ENCODE measurements around the gene PI4K2A.

PI4K2A gene
- 37.3 reads per million, percentile 61 among the genes with 10 or more reads in this experiment for total RNA-seq

DNA sequence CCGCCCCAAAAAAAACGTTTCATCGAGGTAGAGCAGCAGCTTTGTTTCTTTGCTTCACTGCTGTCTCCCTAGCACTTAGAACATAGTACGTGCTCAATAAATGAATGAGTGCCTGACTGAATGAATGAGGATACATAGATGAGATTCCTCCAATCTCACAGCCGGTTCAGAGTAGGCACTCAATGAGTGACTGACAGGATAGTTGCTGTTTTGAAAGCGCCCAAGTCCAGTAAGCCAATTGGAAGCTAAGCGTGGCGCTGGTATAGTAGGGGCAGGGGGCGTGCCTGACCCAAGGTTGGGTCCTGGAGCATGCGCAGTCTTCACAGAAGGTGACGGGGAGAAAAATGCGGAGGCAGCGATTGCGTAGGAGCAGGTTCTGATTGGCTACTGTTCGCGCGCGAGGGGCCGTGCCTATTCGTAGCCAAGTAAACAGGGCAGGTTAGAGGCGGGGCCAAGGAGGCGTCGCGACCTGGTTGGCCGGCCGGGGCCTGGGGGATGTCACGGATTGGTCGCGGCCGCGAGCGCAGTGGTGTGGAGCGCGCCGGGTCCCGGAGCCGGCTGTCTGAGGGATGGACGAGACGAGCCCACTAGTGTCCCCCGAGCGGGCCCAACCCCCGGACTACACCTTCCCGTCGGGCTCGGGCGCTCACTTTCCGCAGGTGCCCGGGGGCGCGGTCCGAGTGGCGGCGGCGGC, at the start of gene PI4K2A:
TSS of gene PI4K2A (plus strand) at position 498 of the 694 bp plus-strand sequence. CDS start at position 570, 72 bp downstream.
- DNase-seq, result peak; percentile 98

DNA sequence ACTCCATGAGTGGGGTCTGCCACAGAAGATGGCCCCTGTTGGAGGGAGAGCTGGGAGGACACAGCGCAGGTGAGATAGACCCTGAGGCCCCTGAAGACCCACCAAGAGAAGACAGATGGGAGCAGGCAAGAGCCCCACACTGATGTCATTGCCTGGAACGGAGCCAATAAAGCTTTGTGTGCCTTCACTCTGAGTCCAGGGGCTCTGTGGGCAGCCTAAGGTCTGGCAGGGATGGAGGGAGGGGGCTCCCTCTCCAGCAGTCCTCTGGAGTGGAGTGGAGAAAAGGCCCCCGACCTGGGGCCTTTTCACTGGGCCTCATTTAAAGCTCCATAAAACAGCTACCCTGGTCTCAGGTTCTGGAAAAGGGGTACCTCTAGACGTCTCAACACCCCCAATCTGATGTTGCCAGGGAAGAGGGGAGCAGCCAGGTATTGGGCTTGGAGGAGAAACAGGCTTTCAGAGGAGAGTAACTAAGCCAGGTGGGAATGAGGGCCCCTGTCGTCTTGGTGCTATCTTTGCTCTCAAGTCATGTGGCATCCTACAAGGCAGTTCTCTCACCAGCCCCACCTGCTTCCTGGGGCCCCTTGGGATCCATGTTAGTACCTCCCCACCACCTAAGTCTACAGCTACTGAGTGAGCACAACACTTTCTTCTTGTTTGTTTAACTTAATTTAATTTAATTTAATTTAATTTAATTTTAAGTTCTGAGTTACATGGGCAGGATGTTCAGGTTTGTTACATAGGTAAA, 49.5 kb upstream of the PI4K2A start:
- DNase-seq, result no peak

GRCh38 chr10:97593421-97593820, 47.0 kb upstream of the PI4K2A start:
- DNase-seq, result no peak

DNA sequence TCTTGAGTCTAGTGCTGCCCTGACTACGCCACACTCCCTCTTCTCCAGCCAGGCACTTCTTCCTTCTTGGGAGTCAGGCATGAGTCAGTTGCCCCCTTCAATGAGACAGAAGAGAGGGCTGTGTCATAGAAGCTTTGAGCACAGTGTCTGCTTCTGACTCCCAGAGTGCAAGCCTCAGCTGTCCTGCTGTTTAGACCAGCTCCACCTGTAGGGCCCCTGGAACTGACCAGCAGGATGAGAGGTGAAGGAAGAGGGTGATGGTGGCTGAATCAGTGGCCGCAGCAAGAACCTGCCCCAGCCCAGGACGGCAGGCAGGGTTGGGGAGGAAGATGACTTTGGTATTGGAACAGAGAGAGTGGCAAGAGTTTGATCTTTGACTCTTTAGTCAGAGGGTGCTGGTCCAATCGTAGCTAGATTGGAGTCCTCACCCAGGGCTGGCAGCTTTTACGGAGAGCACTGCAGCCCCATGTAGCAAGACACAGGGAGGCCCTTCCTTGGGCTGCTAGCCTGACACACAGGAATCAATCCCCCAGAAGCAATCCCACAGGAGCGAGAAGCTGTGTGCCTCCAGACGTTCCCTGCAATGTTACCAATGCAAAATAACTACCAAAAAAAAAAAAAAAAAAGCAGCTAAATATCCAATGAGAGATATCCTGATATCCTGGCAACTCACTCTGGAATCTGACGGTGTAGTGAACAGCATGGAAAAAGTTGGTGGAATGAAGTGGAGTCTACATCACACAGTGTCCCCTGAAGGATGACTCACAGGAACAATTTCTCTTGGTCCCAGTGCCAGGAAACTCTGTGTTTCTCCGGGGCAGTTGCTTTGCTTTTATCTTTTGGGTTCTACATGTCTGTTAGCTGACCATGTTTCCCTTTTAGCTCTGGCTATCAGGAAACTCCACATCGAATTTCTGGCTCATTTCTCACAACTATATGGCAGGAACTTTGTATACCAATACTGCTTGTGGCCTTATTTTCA, 44.1 kb upstream of the PI4K2A start:
- no peak for DNase-seq

GRCh38 chr10:97597778-97598177, 42.7 kb upstream of the PI4K2A start:
- DNase-seq, result no peak

DNA sequence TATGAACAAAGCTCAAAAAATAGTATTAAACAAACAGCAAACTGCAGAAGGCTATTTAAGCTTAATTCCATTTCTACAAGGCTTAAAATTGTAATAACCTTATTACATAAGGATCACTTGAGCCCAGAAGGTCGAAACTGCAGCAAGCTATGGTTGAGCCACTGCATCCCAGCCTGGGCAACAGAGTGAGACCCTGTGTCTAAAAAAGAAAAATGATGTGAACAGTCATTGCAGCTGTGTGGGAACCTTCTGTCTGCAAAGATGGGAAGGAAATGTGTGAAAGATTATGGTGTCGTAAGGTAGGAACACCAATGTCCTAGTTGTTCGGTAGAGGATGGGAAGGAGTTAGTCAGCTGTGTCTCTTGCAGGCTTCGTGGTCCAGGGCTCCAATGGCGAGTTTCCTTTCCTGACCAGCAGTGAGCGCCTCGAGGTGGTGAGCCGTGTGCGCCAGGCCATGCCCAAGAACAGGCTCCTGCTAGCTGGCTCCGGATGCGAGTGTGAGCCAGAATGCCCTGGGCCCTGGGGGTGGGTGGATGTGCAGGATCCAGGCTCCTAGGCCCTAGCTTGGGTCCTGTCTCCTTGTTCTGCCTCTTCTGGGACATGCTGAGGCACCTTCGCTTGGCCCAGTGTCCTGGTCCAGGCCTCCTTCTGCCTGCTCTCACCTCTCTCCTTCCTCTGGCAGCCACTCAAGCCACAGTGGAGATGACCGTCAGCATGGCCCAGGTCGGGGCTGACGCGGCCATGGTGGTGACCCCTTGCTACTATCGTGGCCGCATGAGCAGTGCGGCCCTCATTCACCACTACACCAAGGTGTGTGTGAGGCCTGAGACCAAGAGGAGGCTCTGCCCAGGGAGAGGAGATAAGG, 41.8 kb upstream of the PI4K2A start:
- DNase-seq, result no peak

DNA sequence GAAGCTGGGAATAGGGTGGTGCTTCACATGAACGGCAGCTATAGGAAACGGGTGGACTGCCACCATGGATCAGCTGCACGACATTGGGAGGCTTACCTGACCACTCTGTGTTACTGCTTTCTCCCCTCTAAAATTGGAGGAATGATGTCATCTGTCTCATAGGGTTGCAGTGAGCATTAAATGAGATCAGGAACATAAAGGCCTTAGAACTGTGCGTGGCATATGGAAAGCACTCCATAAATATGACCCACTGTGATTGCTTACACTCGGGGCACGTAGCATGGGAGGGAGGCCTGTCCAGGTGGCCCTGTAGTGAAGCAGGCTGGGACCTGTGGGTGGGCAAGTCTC, 41.2 kb upstream of the PI4K2A start:
- no peak for DNase-seq

GRCh38 chr10:97600616-97601015, 39.9 kb upstream of the PI4K2A start:
- DNase-seq, result no peak

GRCh38 chr10:97601268-97602215, 38.9 kb upstream of the PI4K2A start:
- DNase-seq, result no peak

- DNase-seq, result no peak
Measured at GRCh38 chr10:97607095-97607636, 33.3 kb upstream of the PI4K2A start.

GRCh38 chr10:97608991-97609561, 31.4 kb upstream of the PI4K2A start:
- no peak for DNase-seq

DNA sequence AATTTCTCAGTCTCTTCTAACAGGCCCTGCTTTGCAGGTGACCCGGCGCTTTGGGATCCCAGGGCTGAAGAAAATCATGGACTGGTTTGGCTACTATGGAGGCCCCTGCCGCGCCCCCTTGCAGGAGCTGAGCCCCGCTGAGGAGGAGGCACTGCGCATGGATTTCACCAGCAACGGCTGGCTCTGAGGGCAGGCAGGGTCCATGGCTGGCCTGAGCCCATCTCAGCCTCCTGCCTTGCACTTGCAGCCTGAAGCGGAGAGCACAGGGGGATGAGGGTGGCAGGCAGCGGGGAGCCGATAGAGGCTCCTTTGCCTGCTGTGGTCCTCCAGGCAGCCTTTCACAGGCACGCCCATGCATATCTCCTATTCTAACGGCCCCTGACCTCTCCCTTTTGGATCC, 29.0 kb upstream of the PI4K2A start:
- no peak for DNase-seq

DNA sequence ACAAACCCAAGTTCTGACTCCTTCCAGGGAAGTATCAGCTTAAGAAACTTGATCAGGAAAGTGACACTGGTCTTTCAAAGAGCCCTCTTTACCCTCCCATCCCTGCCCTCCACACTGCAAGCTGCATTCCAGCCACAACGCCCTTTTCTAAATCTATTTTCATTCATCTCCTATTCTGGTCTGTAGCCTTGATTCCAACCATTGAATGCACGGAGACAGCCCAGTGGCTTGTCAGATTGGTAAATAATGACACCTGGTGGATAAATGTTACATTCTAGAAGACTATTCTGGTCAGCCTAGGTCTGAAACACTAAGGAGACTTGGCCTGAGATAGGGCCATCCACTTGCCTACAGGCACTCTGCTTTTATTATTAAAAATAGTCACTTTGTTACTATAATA, 28.1 kb upstream of the PI4K2A start:
- DNase-seq, result no peak

DNA sequence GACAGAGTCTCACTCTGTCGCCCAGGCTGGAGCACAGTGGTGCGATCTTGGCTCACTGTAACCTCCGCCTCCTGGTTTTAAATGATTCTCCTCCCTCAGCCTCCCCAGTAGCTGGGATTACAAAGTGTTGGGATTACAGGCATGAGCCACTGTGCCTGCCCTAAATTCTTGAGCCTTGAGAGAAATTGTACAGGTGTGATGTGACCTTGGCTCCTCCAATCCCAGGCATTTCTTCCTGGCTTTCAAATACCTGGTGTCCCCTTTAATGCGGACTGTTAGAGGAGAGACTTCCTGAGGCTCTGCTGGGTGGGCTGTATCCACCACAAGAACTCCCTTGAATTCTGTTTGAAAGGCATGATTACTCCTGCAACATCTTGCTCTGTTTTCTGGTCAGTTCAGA, 22.2 kb upstream of the PI4K2A start:
- DNase-seq, result no peak

GRCh38 chr10:97618733-97619132, 21.7 kb upstream of the PI4K2A start:
- no peak for DNase-seq

GRCh38 chr10:97623277-97623676, 17.2 kb upstream of the PI4K2A start:
- no peak for DNase-seq

- DNase-seq, result no peak
Measured at GRCh38 chr10:97627731-97628130, 12.7 kb upstream of the PI4K2A start.

- DNase-seq, result no peak
Measured at GRCh38 chr10:97628228-97628627, 12.2 kb upstream of the PI4K2A start.

- DNase-seq, result no peak
Measured at GRCh38 chr10:97629289-97629688, 11.2 kb upstream of the PI4K2A start.

DNA sequence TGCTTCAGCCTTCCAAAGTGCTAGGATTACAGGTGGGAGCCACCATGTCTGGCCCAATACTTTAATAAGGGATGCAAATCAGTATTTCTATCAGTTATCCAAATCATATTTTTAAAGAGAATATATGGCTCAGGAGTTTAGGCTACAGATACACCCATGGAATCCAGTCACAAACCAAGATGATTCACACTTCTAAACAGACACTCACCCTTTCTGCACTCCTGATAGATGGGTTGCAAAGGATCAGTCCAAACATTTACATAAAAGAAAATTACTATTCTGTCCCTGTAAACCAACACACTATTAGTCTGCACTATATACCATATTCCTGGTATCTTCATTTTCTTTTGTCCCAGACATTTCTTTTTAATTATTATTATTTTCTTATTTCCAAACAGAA, 9.4 kb upstream of the PI4K2A start:
- no peak for DNase-seq

Data from effector CD4-positive, alpha-beta T cell (primary cell).